Coronary artery (tissue), 2 donors: ENCODE results near the gene MYL11.

Experiments used
- DNase-seq: peaks from one replicate; pipeline ENCODE4 v3.0.0-alpha.2; 2017; ENCODE audit warnings: low spot score
- H3K27ac ChIP-seq, 2 donors: fragments of 200-600 bp; sonication (generic); one replicate each; pipeline ENCODE4 v1.5.1; 2016 to 2019
- H3K4me3 ChIP-seq: fragments of 200-600 bp; sonication (generic); 2 replicates; pipeline ENCODE4 v1.5.1; 2016; ENCODE audit warnings: mild to moderate bottlenecking, moderate library complexity
- CTCF ChIP-seq: fragments of 200-600 bp; sonication (generic); IDR thresholded peaks from one replicate; pipeline ENCODE4 v1.5.1; 2019; ENCODE audit warnings: antibody characterized with exemption

Gene MYL11

GRCh38 chr16:30357085-30357714, 17.4 kb upstream of the MYL11 start:
- no peak for TF ChIP-seq CTCF
- Histone ChIP-seq H3K27ac (no peak overlapping the region), H3K4me3 (no peak overlapping the region)
- no peak for DNase-seq

- DNase-seq = no peak
- Histone ChIP-seq H3K4me3 (no peak overlapping the region), H3K27ac (no peak overlapping the region)
- no peak for TF ChIP-seq CTCF
These were observed 16.7 kb upstream of the MYL11 start for GRCh38 chr16:30357715-30358576.

- no peak for DNase-seq
- H3K27ac ChIP-seq = no peak overlapping the region
- no peak overlapping the region for H3K4me3 ChIP-seq
- no peak for TF ChIP-seq CTCF
These were observed 16.0 kb upstream of the MYL11 start for GRCh38 chr16:30358577-30358936.

GRCh38 chr16:30358990-30359870, 15.4 kb upstream of the MYL11 start:
- no peak overlapping the region for H3K27ac ChIP-seq
- DNase-seq = no peak
- no peak for TF ChIP-seq CTCF
- H3K4me3 ChIP-seq = no peak overlapping the region

GRCh38 chr16:30359871-30360170, 14.8 kb upstream of the MYL11 start:
- Histone ChIP-seq H3K27ac (no peak overlapping the region), H3K4me3 (no peak overlapping the region)
- no peak for TF ChIP-seq CTCF
- no peak for DNase-seq

- Histone ChIP-seq H3K4me3 (no peak overlapping the region), H3K27ac (no peak overlapping the region)
- no peak for TF ChIP-seq CTCF
- no peak for DNase-seq
These were observed 13.4 kb upstream of the MYL11 start for GRCh38 chr16:30361180-30361579.
